HepG2 (cell line): ENCODE results near the gene POLDIP3. TPM values are rescaled to one million over a fixed set of nuclear protein-coding genes. Genes with fewer than 3 reads are reported as not detected.

Source experiments
- ATF7 ChIP-seq, 2 experiments: fragments of 450-650 bp in 1 of 2; sonication (generic) in 1 of 2; formaldehyde crosslinking in 1 of 2; IDR thresholded peaks; 2 replicates each; pipeline versions ENCODE4 v1.4.0 to v1.6.1; 2016 to 2020; ENCODE audit warnings: antibody characterized with exemption in 1 of 2, mild to moderate bottlenecking in 1 of 2, missing genetic modification reagents in 1 of 2
- EP300 ChIP-seq, 3 experiments: sonication (generic) in 1 of 3; formaldehyde crosslinking in 1 of 3; IDR thresholded peaks; 2 replicates each; pipeline versions ENCODE4 v1.5.1 to v1.6.1; 2011 to 2020; ENCODE audit warnings: low read depth in 2 of 3, low read length in 2 of 3, borderline replicate concordance in 1 of 3, improper control_type of control experiment in 1 of 3, mild to moderate bottlenecking in 1 of 3, missing genetic modification reagents in 1 of 3, moderate library complexity in 1 of 3
- FOSL1 ChIP-seq: sonication (generic); formaldehyde crosslinking; IDR thresholded peaks from 2 replicates; pipeline ENCODE4 v1.9.0; 2021; ENCODE audit warnings: missing genetic modification reagents, borderline replicate concordance
- FOXP4 ChIP-seq: sonication (generic); formaldehyde crosslinking; IDR thresholded peaks from 2 replicates; pipeline ENCODE4 v1.4.0; 2020; ENCODE audit warnings: missing genetic modification reagents
- GABPB1 ChIP-seq: IDR thresholded peaks from 2 replicates; pipeline ENCODE4 v1.6.1; 2016; ENCODE audit warnings: mild to moderate bottlenecking, missing genetic modification reagents, moderate library complexity, missing compliant biosample characterization
- HDAC2 ChIP-seq: sonication (generic); formaldehyde crosslinking; IDR thresholded peaks from 2 replicates; pipeline ENCODE4 v1.4.0; 2020; ENCODE audit warnings: missing genetic modification reagents
- KDM2A ChIP-seq: sonication (generic); formaldehyde crosslinking; IDR thresholded peaks from 2 replicates; pipeline ENCODE4 v1.4.0; 2020; ENCODE audit warnings: low read depth, missing genetic modification reagents, borderline replicate concordance
- NR2F1 ChIP-seq, 2 experiments: fragments of 450-650 bp in 1 of 2; formaldehyde crosslinking in 1 of 2; IDR thresholded peaks; 2 replicates each; pipeline versions ENCODE4 v1.5.0 to v1.6.1; 2016 to 2020; ENCODE audit warnings: mild to moderate bottlenecking in 1 of 2, missing compliant biosample characterization in 1 of 2, missing genetic modification reagents in 1 of 2, moderate library complexity in 1 of 2
- PAXIP1 ChIP-seq: sonication (generic); formaldehyde crosslinking; conservative IDR thresholded peaks from 2 replicates; pipeline ENCODE4 v1.4.0; 2020; ENCODE audit warnings: mild to moderate bottlenecking, missing genetic modification reagents, moderate library complexity
- PHF8 ChIP-seq: sonication (generic); formaldehyde crosslinking; IDR thresholded peaks from 2 replicates; pipeline ENCODE4 v1.5.0; 2020; ENCODE audit warnings: missing genetic modification reagents
- POLR2AphosphoS5 ChIP-seq: IDR thresholded peaks from 2 replicates; pipeline ENCODE4 v1.6.1; 2012; ENCODE audit warnings: low read depth, low read length
- SALL1 ChIP-seq: sonication (generic); formaldehyde crosslinking; IDR thresholded peaks from 2 replicates; pipeline ENCODE4 v1.8.0; 2022; ENCODE audit warnings: mild to moderate bottlenecking, missing genetic modification reagents
- SATB2 ChIP-seq: sonication (generic); formaldehyde crosslinking; IDR thresholded peaks from 2 replicates; pipeline ENCODE4 v1.5.0; 2020; ENCODE audit warnings: missing genetic modification reagents
- SSRP1 ChIP-seq: IDR thresholded peaks from 2 replicates; pipeline ENCODE4 v1.6.1; 2016; ENCODE audit warnings: control low read depth
- ZBTB42 ChIP-seq: sonication (generic); formaldehyde crosslinking; IDR thresholded peaks from 2 replicates; pipeline ENCODE4 v1.5.0; 2020; ENCODE audit warnings: mild to moderate bottlenecking, missing genetic modification reagents
- ZMYM3 ChIP-seq: sonication (generic); formaldehyde crosslinking; IDR thresholded peaks from 2 replicates; pipeline ENCODE4 v1.5.1; 2020; ENCODE audit warnings: mild to moderate bottlenecking, missing genetic modification reagents
- ZNF10 ChIP-seq: sonication (generic); formaldehyde crosslinking; IDR thresholded peaks from 2 replicates; pipeline ENCODE4 v1.4.0; 2020; ENCODE audit warnings: mild to moderate bottlenecking, low read depth, missing genetic modification reagents, borderline replicate concordance
- ZNF230 ChIP-seq: sonication (generic); formaldehyde crosslinking; IDR thresholded peaks from 2 replicates; pipeline ENCODE4 v1.4.0; 2020; ENCODE audit warnings: mild to moderate bottlenecking, missing genetic modification reagents
- ZNF768 ChIP-seq: sonication (generic); formaldehyde crosslinking; IDR thresholded peaks from 2 replicates; pipeline ENCODE4 v1.4.0; 2020; ENCODE audit warnings: missing genetic modification reagents
- polyA plus RNA-seq, 8 experiments: library from polyadenylated mRNA; depleted of rRNA in 3 of 8; stranded (reverse) in 7 of 8; unstranded in 1 of 8; fragments of >200 nt; fragmentation: Illumina TruSeq in 4 of 8; extraction: Trizol in 4 of 8; gene quantifications; 2 replicates each; pipeline versions ENCODE4 v1.2.1 to v1.2.3, GENCODE V29; 2011 to 2016; ENCODE audit warnings: low read depth in 4 of 8, missing spikeins in 1 of 8, mixed read lengths in 1 of 8; ENCODE audit not compliant: insufficient read depth in 1 of 8
- total RNA-seq, 5 experiments: library from RNA; depleted of rRNA; stranded (reverse); fragments of >200 nt; fragmentation: Illumina TruSeq; extraction: Trizol; gene quantifications; 2 replicates each; pipeline ENCODE4 v1.2.3, GENCODE V29; 2016; ENCODE audit warnings: low read depth in 1 of 5
- TF ChIP-seq, protein P1 (sequence below): sonication (generic); formaldehyde crosslinking; IDR thresholded peaks from 2 replicates; pipeline ENCODE4 v1.5.0; 2020; ENCODE audit warnings: mild to moderate bottlenecking, missing genetic modification reagents

The POLDIP3 gene
- total and polyA plus RNA-seq, 2 of the 13 experiments (the other 11 are each of a cell fraction or from before 2014, with no cell fraction given): 45.8 to 47.4 TPM

- TF ChIP-seq POLR2AphosphoS5 (0 out of 2 replicates have a peak, but pooled peaks have one; percentile 21), ZNF230 (CRISPR knock-in tag) (no peak), PAXIP1 (CRISPR knock-in tag) (peak; percentile 51), ZBTB42 (CRISPR knock-in tag) (no peak), EP300 (IDR thresholded peaks at IDR 0.05; ENCODE audit: low read depth in 2 of 2, low read length in 2 of 2) (peak in 1 of 2 experiments; percentile 45; a peak in 2 of 4 replicates), EP300 (CRISPR knock-in tag; IDR thresholded peaks at IDR 0.05; ENCODE audit: borderline replicate concordance) (peak; percentile 55; the same call in 1 of the 2 replicates), ZMYM3 (CRISPR knock-in tag) (no peak), ATF7 (IDR thresholded peaks at IDR 0.05) (no peak), ATF7 (CRISPR knock-in tag; IDR thresholded peaks at IDR 0.05) (no peak), PHF8 (CRISPR knock-in tag) (0 out of 2 replicates have a peak, but pooled peaks have one; percentile 21), HDAC2 (CRISPR knock-in tag) (peak; percentile 43; the same call in 1 of the 2 replicates), GABPB1 (CRISPR knock-in tag) (peak; percentile 13; the same call in 1 of the 2 replicates), FOXP4 (CRISPR knock-in tag) (no peak), ZNF768 (CRISPR knock-in tag) (0 out of 2 replicates have a peak, but pooled peaks have one; percentile 41), SSRP1 (CRISPR knock-in tag) (no peak), SALL1 (CRISPR knock-in tag) (peak; percentile 45; the same call in 1 of the 2 replicates), FOSL1 (CRISPR knock-in tag) (no peak), ZNF10 (no peak), NR2F1 (CRISPR knock-in tag; IDR thresholded peaks at IDR 0.05) (peak in 1 of 2 experiments; percentile 55; a peak in 2 of 4 replicates), SATB2 (CRISPR knock-in tag) (no peak), KDM2A (CRISPR knock-in tag) (0 out of 2 replicates have a peak, but pooled peaks have one; percentile 35)
- TF ChIP-seq, protein P1, sequence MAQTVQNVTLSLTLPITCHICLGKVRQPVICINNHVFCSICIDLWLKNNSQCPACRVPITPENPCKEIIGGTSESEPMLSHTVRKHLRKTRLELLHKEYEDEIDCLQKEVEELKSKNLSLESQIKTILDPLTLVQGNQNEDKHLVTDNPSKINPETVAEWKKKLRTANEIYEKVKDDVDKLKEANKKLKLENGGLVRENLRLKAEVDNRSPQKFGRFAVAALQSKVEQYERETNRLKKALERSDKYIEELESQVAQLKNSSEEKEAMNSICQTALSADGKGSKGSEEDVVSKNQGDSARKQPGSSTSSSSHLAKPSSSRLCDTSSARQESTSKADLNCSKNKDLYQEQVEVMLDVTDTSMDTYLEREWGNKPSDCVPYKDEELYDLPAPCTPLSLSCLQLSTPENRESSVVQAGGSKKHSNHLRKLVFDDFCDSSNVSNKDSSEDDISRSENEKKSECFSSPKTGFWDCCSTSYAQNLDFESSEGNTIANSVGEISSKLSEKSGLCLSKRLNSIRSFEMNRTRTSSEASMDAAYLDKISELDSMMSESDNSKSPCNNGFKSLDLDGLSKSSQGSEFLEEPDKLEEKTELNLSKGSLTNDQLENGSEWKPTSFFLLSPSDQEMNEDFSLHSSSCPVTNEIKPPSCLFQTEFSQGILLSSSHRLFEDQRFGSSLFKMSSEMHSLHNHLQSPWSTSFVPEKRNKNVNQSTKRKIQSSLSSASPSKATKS (CRISPR knock-in tag): no peak
Observed at GRCh38 chr22:42562279-42562678, 52.4 kb downstream of the POLDIP3 start (continued).
